ENCODE measurements around the gene MOB1B. TPM values are rescaled to one million over a fixed set of nuclear protein-coding genes. Genes with fewer than 3 reads are reported as not detected.

Gene MOB1B
- total RNA-seq, 1 donor from 2014 or later: 48.2 TPM

DNA sequence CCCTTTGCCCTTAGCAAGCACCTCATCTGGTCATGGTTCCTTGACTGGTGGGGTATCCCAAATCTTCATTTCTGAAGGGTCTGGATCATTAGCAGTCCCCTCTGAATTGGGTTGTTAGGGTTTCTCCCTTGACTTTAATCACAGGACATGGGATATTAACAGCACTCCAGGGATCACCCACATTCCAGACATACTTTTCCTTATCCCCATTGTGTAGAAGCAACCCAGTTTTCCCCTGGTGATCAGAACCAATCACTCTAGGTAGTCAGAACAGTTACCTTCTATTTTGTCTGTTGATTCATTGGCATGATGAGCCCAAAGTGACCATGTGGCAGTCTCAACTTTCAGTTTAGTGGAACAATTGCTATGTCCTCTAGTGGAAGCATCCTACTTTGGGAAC, 33.4 kb upstream of the MOB1B start:
- H3K4me3 Mint-ChIP-seq: no peak overlapping the region
- TF ChIP-seq, protein P1, sequence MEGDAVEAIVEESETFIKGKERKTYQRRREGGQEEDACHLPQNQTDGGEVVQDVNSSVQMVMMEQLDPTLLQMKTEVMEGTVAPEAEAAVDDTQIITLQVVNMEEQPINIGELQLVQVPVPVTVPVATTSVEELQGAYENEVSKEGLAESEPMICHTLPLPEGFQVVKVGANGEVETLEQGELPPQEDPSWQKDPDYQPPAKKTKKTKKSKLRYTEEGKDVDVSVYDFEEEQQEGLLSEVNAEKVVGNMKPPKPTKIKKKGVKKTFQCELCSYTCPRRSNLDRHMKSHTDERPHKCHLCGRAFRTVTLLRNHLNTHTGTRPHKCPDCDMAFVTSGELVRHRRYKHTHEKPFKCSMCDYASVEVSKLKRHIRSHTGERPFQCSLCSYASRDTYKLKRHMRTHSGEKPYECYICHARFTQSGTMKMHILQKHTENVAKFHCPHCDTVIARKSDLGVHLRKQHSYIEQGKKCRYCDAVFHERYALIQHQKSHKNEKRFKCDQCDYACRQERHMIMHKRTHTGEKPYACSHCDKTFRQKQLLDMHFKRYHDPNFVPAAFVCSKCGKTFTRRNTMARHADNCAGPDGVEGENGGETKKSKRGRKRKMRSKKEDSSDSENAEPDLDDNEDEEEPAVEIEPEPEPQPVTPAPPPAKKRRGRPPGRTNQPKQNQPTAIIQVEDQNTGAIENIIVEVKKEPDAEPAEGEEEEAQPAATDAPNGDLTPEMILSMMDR (conservative IDR thresholded peaks at IDR 0.05): no peak

DNA sequence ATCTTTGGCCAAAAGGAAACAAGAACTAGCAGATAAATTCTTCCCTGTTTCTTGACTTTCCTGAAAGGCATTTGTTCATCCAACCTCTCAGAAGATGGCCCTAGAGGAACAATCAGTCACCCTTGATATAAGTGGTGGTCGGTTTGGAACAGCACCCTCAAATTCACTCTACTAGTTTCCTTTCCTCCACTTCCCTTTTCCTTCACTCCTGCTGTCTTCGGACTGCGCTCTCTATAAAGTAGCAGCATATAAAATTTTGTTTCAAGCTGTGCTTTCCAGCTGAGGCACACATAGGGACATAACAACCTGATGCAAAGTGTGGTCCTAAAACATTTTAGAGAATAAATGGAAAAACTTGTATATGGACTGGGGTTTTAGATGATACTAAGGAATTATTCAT, 29.0 kb upstream of the MOB1B start:
- DNase-seq (ENCODE audit: extremely low spot score, unreplicated experiment): no peak
- TF ChIP-seq, protein P1 (conservative IDR thresholded peaks at IDR 0.05): no peak
- Mint-ChIP-seq H3K27me3 (no peaks in the 10 kb centered on the region), H3K9me3 (no peaks in the 10 kb centered on the region), H3K27ac (no peak overlapping the region), H3K4me3 (no peak overlapping the region), H3K36me3 (no peaks in the 10 kb centered on the region), H3K4me1 (ENCODE audit: unreplicated experiment) (no peaks in the 10 kb centered on the region)

More for the DNA sequence above, 33.4 kb upstream of the MOB1B start:
- Mint-ChIP-seq H3K27me3 (no peaks in the 10 kb centered on the region), H3K36me3 (no peaks in the 10 kb centered on the region), H3K9me3 (no peaks in the 10 kb centered on the region), H3K4me1 (ENCODE audit: unreplicated experiment) (no peaks in the 10 kb centered on the region), H3K27ac (no peak overlapping the region)
- DNase-seq (ENCODE audit: extremely low spot score, unreplicated experiment): no peak

DNA sequence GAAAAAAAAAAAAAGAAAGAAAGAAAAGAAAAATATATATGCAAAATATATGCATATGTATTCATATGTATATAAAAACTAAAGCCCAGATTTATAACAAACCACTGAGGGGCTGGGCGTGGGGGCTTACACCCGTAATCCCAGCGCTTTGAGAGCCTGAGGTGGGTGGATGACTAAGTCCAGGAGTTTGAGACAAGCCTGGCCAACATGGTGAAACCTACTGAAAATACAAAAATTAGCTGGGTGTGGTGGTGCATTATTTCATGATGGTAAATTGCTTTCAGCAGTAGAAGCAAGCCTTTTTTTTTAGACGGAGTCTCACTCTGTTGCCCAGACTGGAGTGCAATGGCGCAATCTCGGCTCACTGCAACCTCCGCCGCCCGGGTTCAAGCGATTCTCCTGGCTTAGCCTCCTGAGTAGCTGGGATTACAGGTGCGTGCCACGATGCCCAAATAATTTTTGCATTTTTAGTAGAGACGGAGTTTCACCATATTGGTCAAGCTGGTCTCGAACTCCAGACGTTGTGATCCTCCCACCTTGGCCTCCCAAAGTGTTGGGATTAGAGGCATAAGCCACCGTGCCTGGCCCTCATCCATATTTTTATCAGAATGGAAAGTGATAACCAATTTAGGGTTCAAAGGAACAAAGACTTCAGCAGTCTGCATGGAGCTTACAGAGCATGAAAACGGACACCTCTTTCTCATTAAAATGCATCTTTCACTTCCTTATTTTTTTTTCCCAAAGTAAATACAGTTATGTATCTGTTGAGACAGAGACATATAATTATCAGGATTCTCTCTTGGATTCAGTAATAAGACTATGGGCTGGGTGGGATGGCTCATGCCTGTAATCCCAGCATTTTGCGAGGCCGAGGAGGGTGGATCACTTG, 27.7 kb upstream of the MOB1B start:
- TF ChIP-seq, protein P1 (conservative IDR thresholded peaks at IDR 0.05): no peak
- Mint-ChIP-seq H3K4me3 (no peak overlapping the region), H3K36me3 (no peaks in the 10 kb centered on the region), H3K4me1 (ENCODE audit: unreplicated experiment) (no peaks in the 10 kb centered on the region), H3K27ac (no peak overlapping the region), H3K9me3 (no peaks in the 10 kb centered on the region), H3K27me3 (no peaks in the 10 kb centered on the region)
- DNase-seq (ENCODE audit: extremely low spot score, unreplicated experiment): no peak

DNA sequence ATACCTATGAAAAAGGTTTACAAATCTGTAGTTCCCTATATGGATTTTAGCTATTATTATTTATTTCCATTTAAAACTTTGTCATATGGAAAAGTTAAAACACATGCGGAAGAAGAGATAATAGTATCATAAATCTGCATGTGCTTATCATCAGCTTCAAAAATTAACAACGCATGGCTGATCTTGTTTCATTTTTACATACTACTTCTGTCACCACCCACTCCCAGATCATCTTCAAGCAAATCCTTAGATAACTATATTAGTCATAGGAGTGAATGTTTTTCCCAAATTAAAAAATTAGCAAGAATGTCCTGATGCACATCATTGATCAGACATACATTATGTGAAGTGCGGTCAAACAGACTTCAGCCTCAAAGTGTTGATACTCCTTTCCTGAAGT, 24.6 kb upstream of the MOB1B start:
- H3K4me3 Mint-ChIP-seq: no peak overlapping the region
- no peaks in the 10 kb centered on the region for H3K4me1 Mint-ChIP-seq (ENCODE audit: unreplicated experiment)
- no peaks in the 10 kb centered on the region for H3K27me3 Mint-ChIP-seq
- TF ChIP-seq, protein P1 (conservative IDR thresholded peaks at IDR 0.05): no peak
- no peak overlapping the region for H3K27ac Mint-ChIP-seq
- no peaks in the 10 kb centered on the region for H3K9me3 Mint-ChIP-seq
- H3K36me3 Mint-ChIP-seq: no peaks in the 10 kb centered on the region
- no peak for DNase-seq (ENCODE audit: extremely low spot score, unreplicated experiment)

DNA sequence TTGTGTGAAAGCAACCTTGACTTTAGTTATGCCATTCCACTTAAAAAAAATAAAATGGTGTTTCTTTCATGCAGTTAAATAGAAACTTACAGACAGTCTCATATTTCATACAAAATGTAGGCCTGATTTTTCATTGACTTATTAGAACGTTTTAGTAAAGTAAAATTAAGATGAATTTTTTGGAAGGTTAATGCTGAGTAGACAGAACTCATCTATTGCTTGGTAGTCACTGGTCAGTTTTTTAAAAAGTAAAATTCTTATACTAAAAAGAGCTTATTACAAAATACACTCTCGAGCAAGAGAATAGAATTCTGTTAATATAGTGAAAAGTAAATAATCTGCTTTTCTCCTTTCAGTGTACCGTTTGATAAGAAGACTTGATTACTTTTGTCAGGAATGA, 21.4 kb upstream of the MOB1B start:
- H3K4me1 Mint-ChIP-seq (ENCODE audit: unreplicated experiment): no peaks in the 10 kb centered on the region
- no peaks in the 10 kb centered on the region for H3K9me3 Mint-ChIP-seq
- no peak overlapping the region for H3K27ac Mint-ChIP-seq
- no peak overlapping the region for H3K4me3 Mint-ChIP-seq
- no peaks in the 10 kb centered on the region for H3K36me3 Mint-ChIP-seq
- no peaks in the 10 kb centered on the region for H3K27me3 Mint-ChIP-seq
- TF ChIP-seq, protein P1 (conservative IDR thresholded peaks at IDR 0.05): no peak
- no peak for DNase-seq (ENCODE audit: extremely low spot score, unreplicated experiment)

All from type B pancreatic cell (in vitro differentiated cells).